NCI-H748 treated with DMSO at 0.1 percent for 48 hours (cell line): ENCODE data around the gene TCF12.

ENCODE experiments used
- DNase-seq: peaks from one replicate; lab custom pipeline; 2025; lab: John Stamatoyannopoulos, UW

Gene TCF12

GRCh38 chr15:57297630-57298029, 379.2 kb downstream of the TCF12 start:
- no peak for DNase-seq

- peak; percentile 2 for DNase-seq
Observed at GRCh38 chr15:57298204-57298603, 379.8 kb downstream of the TCF12 start.

GRCh38 chr15:57298843-57299550, 380.6 kb downstream of the TCF12 start:
- DNase-seq = no peak

- no peak for DNase-seq
Observed at GRCh38 chr15:57301307-57301706, 382.9 kb downstream of the TCF12 start.

GRCh38 chr15:57302640-57303257, 384.3 kb downstream of the TCF12 start:
- no peak for DNase-seq

GRCh38 chr15:57305009-57305408, 386.6 kb downstream of the TCF12 start:
- DNase-seq = no peak

- DNase-seq = peak; percentile 84
Observed at GRCh38 chr15:57306161-57306943, 387.9 kb downstream of the TCF12 start.

- peak; percentile 41 for DNase-seq
Observed at GRCh38 chr15:57306944-57307411, 388.5 kb downstream of the TCF12 start.

- DNase-seq = no peak
Observed at GRCh38 chr15:57307527-57308169, 389.2 kb downstream of the TCF12 start.

GRCh38 chr15:57308170-57308545, 389.7 kb downstream of the TCF12 start:
- DNase-seq = no peak

- DNase-seq = no peak
Observed at GRCh38 chr15:57309856-57310760, 391.7 kb downstream of the TCF12 start.

GRCh38 chr15:57310876-57311275, 392.4 kb downstream of the TCF12 start:
- no peak for DNase-seq

GRCh38 chr15:57312006-57312317, 393.5 kb downstream of the TCF12 start:
- DNase-seq = no peak

- DNase-seq = no peak
Observed at GRCh38 chr15:57312318-57313133, 394.1 kb downstream of the TCF12 start.

GRCh38 chr15:57313134-57313483, 394.7 kb downstream of the TCF12 start:
- DNase-seq = no peak

- DNase-seq = no peak
Observed at GRCh38 chr15:57314221-57314620, 395.8 kb downstream of the TCF12 start.

GRCh38 chr15:57316451-57316850, 398.0 kb downstream of the TCF12 start:
- DNase-seq = no peak

- no peak for DNase-seq
Observed at GRCh38 chr15:57319226-57319918, 400.9 kb downstream of the TCF12 start.

- no peak for DNase-seq
Observed at GRCh38 chr15:57319919-57320560, 401.6 kb downstream of the TCF12 start.
